AG04449 (cell line): ENCODE measurements around the gene SVOPL.
"Not testable (repeated sequence)": the region's sequence is repeated elsewhere in the genome, so short reads cannot be mapped to it uniquely, and the experiment has no call there.

Experiments
- CTCF ChIA-PET: fragments of 350-600 bp; formaldehyde crosslinking; extraction: SDS; loops from one replicate; lab custom pipeline; 2021; ENCODE audit warnings: antibody characterized with exemption; lab: Yijun Ruan, JAX
- POLR2A ChIA-PET: fragments of 400-600, 350-600 bp; formaldehyde crosslinking; extraction: SDS; loops from one replicate; lab custom pipeline; 2020; ENCODE audit warnings: antibody characterized with exemption, inconsistent platforms; lab: Yijun Ruan, JAX
- DNase-seq: peaks from one replicate; pipeline ENCODE4 v3.0.0-alpha.2; 2010; ENCODE audit warnings: low read depth, low spot score
- H3K4me3 ChIP-seq: 2 replicates; pipeline ENCODE4 v1.5.1; 2011; ENCODE audit warnings: low read depth, mild to moderate bottlenecking, control low read depth, low read length
- TF ChIP-seq, protein P1 (sequence below): IDR thresholded peaks from one replicate; pipeline ENCODE4 v1.5.1; 2011; ENCODE audit warnings: mild to moderate bottlenecking, moderate library complexity, low read length, control low read depth, inconsistent platforms; ENCODE audit not compliant: insufficient read depth; ENCODE audit errors: missing control alignments

The SVOPL gene

DNA sequence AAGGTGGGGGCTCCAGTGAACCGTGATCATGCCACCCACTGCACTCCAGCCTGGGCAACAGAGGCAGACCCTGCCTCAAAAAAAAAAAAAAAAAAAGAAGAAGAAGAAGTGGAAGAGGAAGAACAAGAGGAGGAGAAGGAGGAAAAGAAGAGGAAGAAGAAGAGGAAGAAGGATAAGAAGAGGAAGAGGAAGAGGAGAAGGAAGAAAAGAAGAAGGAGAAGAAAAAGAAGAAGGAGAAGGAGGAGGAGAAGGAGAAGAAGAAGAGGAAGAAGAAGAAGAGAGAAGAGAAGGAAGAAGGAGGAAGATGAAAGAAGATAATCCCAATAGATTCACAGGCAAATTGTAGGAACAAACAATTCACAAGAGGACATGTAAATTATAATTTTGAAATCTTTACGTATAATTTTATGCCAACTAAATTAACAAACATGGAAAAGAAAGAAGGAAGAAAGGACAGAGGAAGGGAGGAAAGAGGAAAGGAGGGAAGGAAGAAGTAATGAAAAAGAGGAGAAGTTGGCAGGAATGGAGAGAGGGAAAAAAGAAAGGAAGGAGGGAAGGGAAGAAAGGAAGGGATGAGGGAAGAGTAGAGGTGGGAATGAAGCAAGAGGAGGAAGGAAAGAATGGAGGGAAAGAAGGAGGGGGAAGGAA is 3.5 kb downstream of the SVOPL start:
- ChIA-PET POLR2A (no interaction called here), CTCF (no interaction called here)
- TF ChIP-seq, protein P1, sequence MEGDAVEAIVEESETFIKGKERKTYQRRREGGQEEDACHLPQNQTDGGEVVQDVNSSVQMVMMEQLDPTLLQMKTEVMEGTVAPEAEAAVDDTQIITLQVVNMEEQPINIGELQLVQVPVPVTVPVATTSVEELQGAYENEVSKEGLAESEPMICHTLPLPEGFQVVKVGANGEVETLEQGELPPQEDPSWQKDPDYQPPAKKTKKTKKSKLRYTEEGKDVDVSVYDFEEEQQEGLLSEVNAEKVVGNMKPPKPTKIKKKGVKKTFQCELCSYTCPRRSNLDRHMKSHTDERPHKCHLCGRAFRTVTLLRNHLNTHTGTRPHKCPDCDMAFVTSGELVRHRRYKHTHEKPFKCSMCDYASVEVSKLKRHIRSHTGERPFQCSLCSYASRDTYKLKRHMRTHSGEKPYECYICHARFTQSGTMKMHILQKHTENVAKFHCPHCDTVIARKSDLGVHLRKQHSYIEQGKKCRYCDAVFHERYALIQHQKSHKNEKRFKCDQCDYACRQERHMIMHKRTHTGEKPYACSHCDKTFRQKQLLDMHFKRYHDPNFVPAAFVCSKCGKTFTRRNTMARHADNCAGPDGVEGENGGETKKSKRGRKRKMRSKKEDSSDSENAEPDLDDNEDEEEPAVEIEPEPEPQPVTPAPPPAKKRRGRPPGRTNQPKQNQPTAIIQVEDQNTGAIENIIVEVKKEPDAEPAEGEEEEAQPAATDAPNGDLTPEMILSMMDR = no peak
- no peak overlapping the region for H3K4me3 ChIP-seq
- DNase-seq = no peak

DNA sequence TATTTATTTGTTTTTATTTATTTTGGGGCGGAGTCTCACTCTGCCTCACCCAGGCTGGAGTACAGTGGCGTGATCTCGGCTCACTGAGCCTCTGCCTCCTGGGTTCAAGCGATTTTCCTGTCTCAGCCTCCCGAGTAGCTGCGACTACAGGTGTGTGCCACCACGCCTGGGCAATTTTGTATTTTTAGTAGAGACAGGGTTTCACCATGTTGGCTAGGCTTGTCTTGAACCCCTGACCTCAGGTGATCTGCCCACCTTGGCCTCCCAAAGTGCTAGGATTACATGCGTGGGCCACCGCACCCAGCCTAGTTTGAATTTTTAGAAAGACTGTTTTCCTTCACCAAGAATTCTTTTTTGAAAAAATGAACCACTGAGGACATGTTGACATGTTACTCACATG is 5.4 kb downstream of the SVOPL start:
- H3K4me3 ChIP-seq, POLR2A ChIA-PET, CTCF ChIA-PET, DNase-seq: not testable (repeated sequence)

DNA sequence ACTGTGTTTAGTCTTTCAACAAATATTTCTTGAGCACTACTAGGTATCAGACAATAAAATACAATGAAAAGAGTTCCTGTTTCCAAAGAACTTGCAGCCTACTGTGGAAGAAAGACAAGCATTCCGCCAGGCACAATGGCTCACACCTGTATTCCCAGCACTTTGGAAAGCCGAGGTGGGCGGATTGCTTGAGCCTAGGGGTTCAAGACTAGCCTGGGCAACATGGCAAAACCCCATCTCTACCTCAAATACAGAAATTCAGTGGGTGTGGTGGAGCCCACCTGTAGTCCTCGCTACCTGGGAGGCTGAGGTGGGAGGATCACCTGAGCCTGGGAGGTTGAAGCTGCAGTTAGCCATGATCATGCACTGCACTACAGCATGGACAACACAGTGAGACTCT is 6.1 kb downstream of the SVOPL start:
- POLR2A ChIA-PET = no interaction called here
- TF ChIP-seq, protein P1 = no peak
- H3K4me3 ChIP-seq = no peak overlapping the region
- DNase-seq = no peak
- CTCF ChIA-PET = no interaction called here

DNA sequence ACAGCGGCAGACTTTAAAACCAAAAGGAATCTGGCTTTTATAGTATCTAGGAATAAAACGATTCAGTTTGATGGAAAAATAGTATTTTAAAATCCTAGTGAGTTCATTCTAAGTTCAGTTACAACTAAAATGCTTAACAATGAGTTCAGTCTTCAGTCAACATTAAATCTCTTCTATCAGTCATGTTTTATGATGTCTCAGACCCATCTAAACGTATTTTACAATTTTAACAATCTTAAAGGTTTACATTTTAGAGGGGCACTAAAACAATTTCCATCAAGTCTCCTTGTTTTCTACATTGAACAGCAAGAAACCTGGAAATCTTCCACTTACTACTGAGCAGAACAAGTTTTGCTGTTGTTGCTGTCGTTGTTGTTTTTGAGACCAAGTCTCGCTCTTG is 10.0 kb downstream of the SVOPL start:
- ChIA-PET CTCF (no interaction called here), POLR2A (no interaction called here)
- no peak for DNase-seq
- TF ChIP-seq, protein P1 = no peak
- H3K4me3 ChIP-seq = no peak overlapping the region

DNA sequence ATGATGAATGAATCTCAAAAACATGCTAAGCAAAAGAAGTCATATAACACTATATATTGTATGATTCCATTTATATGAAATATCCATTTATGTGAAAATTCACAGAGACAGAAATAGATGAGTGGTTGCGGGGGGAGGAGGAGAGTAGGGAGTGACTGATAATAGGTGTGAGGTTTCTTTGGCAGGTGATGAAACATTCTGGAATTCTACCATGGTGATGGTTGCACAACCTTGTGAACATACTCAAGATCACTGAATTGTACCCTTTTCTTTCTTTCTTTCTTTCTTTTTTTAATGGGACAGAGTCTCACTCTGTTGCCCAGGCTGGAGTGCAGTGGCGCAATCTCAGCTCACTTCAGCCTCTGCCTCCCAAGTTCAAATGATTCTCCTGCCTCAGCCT is 10.7 kb downstream of the SVOPL start:
- no peak for DNase-seq
- H3K4me3 ChIP-seq = no peak overlapping the region
- TF ChIP-seq, protein P1 = no peak
- CTCF ChIA-PET = no interaction called here
- POLR2A ChIA-PET = no interaction called here

DNA sequence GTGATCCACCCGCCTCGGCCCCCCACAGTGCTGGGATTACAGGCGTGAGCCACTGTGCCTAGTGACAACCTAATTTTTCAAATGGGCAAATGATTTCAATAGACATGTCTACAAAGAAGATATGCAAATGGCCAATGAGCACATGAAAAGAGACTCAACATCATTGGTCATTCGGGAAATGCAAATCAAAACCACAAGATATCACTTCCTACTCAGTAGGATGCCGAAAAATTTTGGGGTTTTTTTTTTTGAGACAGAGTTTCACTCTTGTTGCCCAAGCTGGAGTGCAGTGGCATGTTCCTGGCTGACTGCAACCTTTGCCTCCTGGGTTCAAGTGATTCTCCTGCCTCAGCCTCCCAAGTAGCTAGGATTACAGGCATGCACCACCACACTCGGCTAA is 13.1 kb downstream of the SVOPL start:
- H3K4me3 ChIP-seq, POLR2A ChIA-PET, DNase-seq, CTCF ChIA-PET: not testable (repeated sequence)

DNA sequence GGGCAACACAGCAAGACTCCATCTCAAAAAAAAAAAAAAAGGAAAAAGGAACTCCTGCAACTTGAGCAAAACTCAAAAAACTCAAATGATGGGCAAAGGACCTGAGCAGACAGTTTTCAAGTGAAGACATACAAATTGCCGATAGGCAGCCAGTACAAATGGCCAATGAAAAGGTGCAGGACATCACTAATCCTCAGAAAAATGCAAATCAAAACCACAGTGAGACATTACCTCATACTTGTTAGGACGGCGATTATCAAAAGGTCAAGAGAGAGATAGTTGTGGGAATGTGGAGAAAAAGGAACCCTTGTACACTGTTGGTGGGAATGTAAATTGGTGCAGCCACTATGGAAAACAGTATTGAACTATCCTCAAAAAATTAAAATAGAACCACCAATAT is 16.8 kb downstream of the SVOPL start:
- ChIA-PET CTCF (no interaction called here), POLR2A (no interaction called here)
- TF ChIP-seq, protein P1 = no peak
- no peak overlapping the region for H3K4me3 ChIP-seq
- no peak for DNase-seq

DNA sequence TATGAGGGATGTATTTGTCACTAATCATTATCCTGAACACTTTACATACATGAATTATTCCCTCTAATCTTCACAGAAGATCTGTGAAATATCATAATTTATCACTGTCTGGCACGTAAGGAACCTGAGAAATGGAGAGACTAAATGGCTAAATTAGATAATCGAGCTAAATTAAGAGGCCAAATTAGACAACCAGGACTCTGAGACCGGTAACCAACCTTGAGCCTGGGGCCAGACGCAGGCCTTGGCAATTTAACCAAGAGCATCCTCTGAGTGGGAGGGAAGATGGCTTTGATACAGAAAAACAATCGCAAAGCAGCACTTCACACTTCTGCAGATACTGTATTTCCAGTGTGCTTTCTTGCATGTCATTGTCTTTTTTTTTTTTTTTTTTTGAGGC is 21.4 kb downstream of the SVOPL start:
- ChIA-PET CTCF (no interaction called here), POLR2A (no interaction called here)
- no peak for DNase-seq
- TF ChIP-seq, protein P1 = no peak
- H3K4me3 ChIP-seq = no peak overlapping the region
